GM19395 (cell line): ENCODE measurements around the gene TPK1.
A peak's percentile ranks its signal among the peaks of the same experiment; 100 is the strongest.
"Not testable (repeated sequence)": the region's sequence is repeated elsewhere in the genome, so short reads cannot be mapped to it uniquely, and the experiment has no call there.

ENCODE experiments used
- ATAC-seq: cut with Tn5 transposase; IDR thresholded peaks from one replicate; pipeline ENCODE4 v1.9.1; 2021; ENCODE audit warnings: mild to moderate bottlenecking, moderate library complexity; ENCODE audit not compliant: unreplicated experiment

The TPK1 gene

GRCh38 chr7:144824360-144824759 lies 11.5 kb downstream of the TPK1 start:
- no peak for ATAC-seq

- ATAC-seq, result no peak
These were observed 13.6 kb downstream of the TPK1 start for GRCh38 chr7:144822223-144822622.

GRCh38 chr7:144821067-144821466 lies 14.8 kb downstream of the TPK1 start:
- peak; percentile 52 for ATAC-seq

GRCh38 chr7:144820552-144820951 lies 15.3 kb downstream of the TPK1 start:
- ATAC-seq, result peak; percentile 18

GRCh38 chr7:144819566-144819965 lies 16.3 kb downstream of the TPK1 start:
- no peak for ATAC-seq

GRCh38 chr7:144818511-144818910 lies 17.3 kb downstream of the TPK1 start:
- ATAC-seq, result peak; percentile 75

GRCh38 chr7:144817001-144817400 lies 18.9 kb downstream of the TPK1 start:
- ATAC-seq, result no peak

GRCh38 chr7:144814299-144814698 lies 21.6 kb downstream of the TPK1 start:
- no peak for ATAC-seq

GRCh38 chr7:144812379-144813283 lies 23.2 kb downstream of the TPK1 start:
- peak; percentile 96 for ATAC-seq

- no peak for ATAC-seq
These were observed 30.1 kb downstream of the TPK1 start for GRCh38 chr7:144805627-144806239.

- not testable (repeated sequence) for ATAC-seq
These were observed 35.0 kb downstream of the TPK1 start for GRCh38 chr7:144800678-144801436.

- no peak for ATAC-seq
These were observed 38.9 kb downstream of the TPK1 start for GRCh38 chr7:144796919-144797318.

GRCh38 chr7:144792050-144792449 lies 43.8 kb downstream of the TPK1 start:
- no peak for ATAC-seq

- no peak for ATAC-seq
These were observed 44.4 kb downstream of the TPK1 start for GRCh38 chr7:144791488-144791887.

GRCh38 chr7:144787127-144787526 lies 48.7 kb downstream of the TPK1 start:
- ATAC-seq, result no peak

GRCh38 chr7:144786522-144786921 lies 49.3 kb downstream of the TPK1 start:
- ATAC-seq, result peak; percentile 60

GRCh38 chr7:144786079-144786478 lies 49.8 kb downstream of the TPK1 start:
- ATAC-seq, result peak; percentile 13

- ATAC-seq, result no peak
These were observed 50.3 kb downstream of the TPK1 start for GRCh38 chr7:144785521-144785920.

- ATAC-seq, result no peak
These were observed 50.9 kb downstream of the TPK1 start for GRCh38 chr7:144784943-144785342.

- no peak for ATAC-seq
These were observed 51.4 kb downstream of the TPK1 start for GRCh38 chr7:144784441-144784840.

- ATAC-seq, result no peak
These were observed 53.0 kb downstream of the TPK1 start for GRCh38 chr7:144782883-144783282.
